Ishikawa (cell line): ENCODE results near the gene CGB3.

ENCODE experiments used
- CEBPB ChIP-seq: IDR thresholded peaks from 2 replicates; pipeline ENCODE4 v1.6.1; 2012
- CREB1 ChIP-seq: IDR thresholded peaks from 2 replicates; pipeline ENCODE4 v1.6.1; 2012; ENCODE audit warnings: low read depth
- EGR1 ChIP-seq: IDR thresholded peaks from 2 replicates; pipeline ENCODE4 v1.6.1; 2012
- EP300 ChIP-seq: IDR thresholded peaks from 2 replicates; pipeline ENCODE4 v1.6.1; 2012; ENCODE audit warnings: borderline replicate concordance
- FOXM1 ChIP-seq: IDR thresholded peaks from 2 replicates; pipeline ENCODE4 v1.6.1; 2012; ENCODE audit warnings: low read depth, borderline replicate concordance
- NFIC ChIP-seq: IDR thresholded peaks from 2 replicates; pipeline ENCODE4 v1.6.1; 2012
- RAD21 ChIP-seq: IDR thresholded peaks from 2 replicates; pipeline ENCODE4 v1.6.1; 2012; ENCODE audit warnings: low read depth
- TAF1 ChIP-seq: IDR thresholded peaks from 2 replicates; pipeline ENCODE4 v1.6.1; 2012; ENCODE audit warnings: low read depth, mild to moderate bottlenecking
- TCF12 ChIP-seq: IDR thresholded peaks from 2 replicates; pipeline ENCODE4 v1.6.1; 2012; ENCODE audit warnings: low read depth
- TEAD4 ChIP-seq: IDR thresholded peaks from 2 replicates; pipeline ENCODE4 v1.6.1; 2012
- YY1 ChIP-seq: IDR thresholded peaks from 2 replicates; pipeline ENCODE4 v1.6.1; 2012; ENCODE audit warnings: low read depth
- ZBTB7A ChIP-seq: IDR thresholded peaks from 2 replicates; pipeline ENCODE4 v1.6.1; 2012; ENCODE audit warnings: low read depth
- TF ChIP-seq, protein P1 (sequence below): IDR thresholded peaks from 2 replicates; pipeline ENCODE4 v1.6.1; 2012
- TF ChIP-seq, protein P2 (sequence below): IDR thresholded peaks from 2 replicates; pipeline ENCODE4 v1.6.1; 2012; ENCODE audit warnings: low read depth, mild to moderate bottlenecking
- TF ChIP-seq, protein P3 (sequence below): IDR thresholded peaks from 2 replicates; pipeline ENCODE4 v1.6.1; 2012

CGB3 gene

DNA sequence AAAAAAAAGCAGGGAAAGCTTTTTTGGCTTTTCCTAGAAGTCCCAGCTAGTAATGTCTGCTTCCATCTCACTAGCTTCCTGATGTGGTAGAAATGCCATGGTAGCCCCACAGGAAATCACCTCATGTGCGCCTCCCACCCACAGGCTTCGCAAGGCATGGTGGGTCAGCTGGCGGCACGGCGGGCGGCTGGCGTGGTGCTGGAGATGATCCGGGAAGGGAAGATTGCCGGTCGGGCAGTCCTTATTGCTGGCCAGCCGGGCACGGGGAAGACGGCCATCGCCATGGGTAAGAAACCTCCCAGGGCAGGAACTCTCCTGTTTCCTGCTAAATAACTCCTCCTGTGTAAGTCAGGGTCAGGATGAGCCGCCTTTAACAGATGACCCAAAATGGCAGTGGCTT, 20.0 kb downstream of the CGB3 start:
- TF ChIP-seq NFIC (no peak), RAD21 (no peak), CREB1 (no peak), FOXM1 (no peak), EP300 (no peak), CEBPB (no peak), TAF1 (no peak), TCF12 (no peak), YY1 (no peak), ZBTB7A (no peak), EGR1 (no peak), TEAD4 (no peak)
- TF ChIP-seq, protein P1, sequence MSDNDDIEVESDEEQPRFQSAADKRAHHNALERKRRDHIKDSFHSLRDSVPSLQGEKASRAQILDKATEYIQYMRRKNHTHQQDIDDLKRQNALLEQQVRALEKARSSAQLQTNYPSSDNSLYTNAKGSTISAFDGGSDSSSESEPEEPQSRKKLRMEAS, result no peak
- TF ChIP-seq, protein P2, sequence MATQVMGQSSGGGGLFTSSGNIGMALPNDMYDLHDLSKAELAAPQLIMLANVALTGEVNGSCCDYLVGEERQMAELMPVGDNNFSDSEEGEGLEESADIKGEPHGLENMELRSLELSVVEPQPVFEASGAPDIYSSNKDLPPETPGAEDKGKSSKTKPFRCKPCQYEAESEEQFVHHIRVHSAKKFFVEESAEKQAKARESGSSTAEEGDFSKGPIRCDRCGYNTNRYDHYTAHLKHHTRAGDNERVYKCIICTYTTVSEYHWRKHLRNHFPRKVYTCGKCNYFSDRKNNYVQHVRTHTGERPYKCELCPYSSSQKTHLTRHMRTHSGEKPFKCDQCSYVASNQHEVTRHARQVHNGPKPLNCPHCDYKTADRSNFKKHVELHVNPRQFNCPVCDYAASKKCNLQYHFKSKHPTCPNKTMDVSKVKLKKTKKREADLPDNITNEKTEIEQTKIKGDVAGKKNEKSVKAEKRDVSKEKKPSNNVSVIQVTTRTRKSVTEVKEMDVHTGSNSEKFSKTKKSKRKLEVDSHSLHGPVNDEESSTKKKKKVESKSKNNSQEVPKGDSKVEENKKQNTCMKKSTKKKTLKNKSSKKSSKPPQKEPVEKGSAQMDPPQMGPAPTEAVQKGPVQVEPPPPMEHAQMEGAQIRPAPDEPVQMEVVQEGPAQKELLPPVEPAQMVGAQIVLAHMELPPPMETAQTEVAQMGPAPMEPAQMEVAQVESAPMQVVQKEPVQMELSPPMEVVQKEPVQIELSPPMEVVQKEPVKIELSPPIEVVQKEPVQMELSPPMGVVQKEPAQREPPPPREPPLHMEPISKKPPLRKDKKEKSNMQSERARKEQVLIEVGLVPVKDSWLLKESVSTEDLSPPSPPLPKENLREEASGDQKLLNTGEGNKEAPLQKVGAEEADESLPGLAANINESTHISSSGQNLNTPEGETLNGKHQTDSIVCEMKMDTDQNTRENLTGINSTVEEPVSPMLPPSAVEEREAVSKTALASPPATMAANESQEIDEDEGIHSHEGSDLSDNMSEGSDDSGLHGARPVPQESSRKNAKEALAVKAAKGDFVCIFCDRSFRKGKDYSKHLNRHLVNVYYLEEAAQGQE, result no peak
- TF ChIP-seq, protein P3, sequence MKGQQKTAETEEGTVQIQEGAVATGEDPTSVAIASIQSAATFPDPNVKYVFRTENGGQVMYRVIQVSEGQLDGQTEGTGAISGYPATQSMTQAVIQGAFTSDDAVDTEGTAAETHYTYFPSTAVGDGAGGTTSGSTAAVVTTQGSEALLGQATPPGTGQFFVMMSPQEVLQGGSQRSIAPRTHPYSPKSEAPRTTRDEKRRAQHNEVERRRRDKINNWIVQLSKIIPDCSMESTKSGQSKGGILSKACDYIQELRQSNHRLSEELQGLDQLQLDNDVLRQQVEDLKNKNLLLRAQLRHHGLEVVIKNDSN, result no peak

DNA sequence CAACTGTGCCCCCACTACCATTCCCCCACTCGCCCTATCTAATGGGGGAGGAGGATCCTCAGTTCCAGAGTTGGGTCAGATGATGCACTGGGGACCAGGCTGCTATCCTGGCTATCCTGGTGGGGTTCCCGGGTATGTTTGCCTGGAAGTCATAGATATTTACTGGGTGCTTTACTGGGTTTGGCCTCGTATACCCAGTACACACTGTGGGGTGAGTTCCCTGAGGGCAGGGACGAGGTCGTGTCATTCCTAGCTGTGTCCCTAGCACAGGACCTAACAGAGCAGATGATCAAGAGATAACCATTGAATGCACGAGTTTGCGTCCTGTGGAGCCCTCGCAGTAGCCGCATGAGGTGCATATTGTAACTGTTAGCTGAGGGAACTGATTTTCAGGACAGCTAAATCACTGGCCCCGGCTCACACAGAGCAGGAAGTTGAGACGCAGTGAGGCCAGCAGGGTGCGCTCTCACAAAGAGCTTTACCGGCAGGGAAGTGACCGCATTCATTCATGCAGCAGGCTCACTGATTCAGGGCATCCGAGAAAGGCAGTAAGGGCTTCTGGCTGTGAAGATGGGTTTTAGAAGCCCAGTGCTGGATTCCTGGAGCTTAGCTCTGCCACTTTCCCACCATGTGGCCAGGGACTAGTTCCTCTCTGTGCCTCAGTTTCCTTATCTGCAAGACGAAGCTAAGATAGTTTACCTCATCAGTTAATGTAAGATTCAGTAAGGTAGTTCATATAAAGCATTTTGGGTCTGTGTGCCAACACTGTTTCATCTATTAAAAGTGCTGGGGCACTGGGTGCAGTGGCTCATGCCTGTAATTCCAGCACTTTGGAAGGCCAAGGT, 24.4 kb downstream of the CGB3 start:
- TF ChIP-seq, protein P1, result no peak
- no peak for TF ChIP-seq ZBTB7A
- TF ChIP-seq TEAD4, result no peak
- TF ChIP-seq TAF1, result no peak
- TF ChIP-seq FOXM1, result no peak
- TF ChIP-seq, protein P2, result no peak
- TF ChIP-seq, protein P3, result no peak
- peak; percentile 42; the same call in 1 of the 2 replicates for TF ChIP-seq RAD21
- no peak for TF ChIP-seq NFIC

DNA sequence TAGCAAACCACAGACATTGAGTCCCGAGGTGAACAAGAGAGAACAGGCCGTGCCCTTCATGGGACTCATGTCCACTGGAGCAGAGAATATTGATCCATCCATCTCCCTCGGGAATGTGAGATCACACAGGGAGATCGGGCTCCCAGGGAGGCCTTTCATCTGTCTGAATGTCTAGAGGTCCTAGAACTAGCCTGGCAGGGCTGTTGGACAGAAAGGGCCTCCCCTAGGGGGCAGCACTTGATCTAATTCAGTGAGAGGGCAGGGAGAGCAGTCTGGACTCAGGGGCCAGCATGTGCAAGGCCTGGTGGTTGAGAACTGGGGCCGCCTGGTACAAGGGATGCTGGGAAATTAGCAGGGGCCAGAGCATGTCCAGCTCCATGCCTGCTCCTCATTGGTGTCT, 26.2 kb downstream of the CGB3 start:
- TF ChIP-seq TEAD4 (no peak), YY1 (no peak), EP300 (no peak), TAF1 (no peak), RAD21 (peak; percentile 46; the same call in 1 of the 2 replicates)
- TF ChIP-seq, protein P3, result no peak
- TF ChIP-seq, protein P2, result no peak

DNA sequence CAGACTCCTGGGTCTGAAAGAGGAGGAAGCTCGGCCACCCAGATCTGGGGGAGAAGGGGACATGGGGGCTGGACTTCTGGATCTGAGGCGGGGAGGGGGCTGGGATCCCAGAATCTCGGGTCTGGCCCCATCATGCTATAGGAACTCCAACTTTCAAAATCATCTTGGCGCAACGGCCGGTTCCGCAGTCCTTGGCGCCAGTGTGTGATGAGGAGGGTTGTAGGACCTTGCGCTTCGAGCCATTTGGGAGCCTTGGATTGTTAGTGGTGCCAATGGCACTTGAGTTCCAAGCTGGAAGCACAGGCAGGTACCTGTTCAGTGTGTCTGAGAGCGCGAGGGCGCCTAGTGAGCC, 30.1 kb downstream of the CGB3 start:
- TF ChIP-seq EP300, result no peak
- no peak for TF ChIP-seq CREB1
- TF ChIP-seq, protein P1, result no peak
- TF ChIP-seq CEBPB, result no peak
- TF ChIP-seq, protein P3, result no peak
- no peak for TF ChIP-seq FOXM1
- no peak for TF ChIP-seq YY1
- TF ChIP-seq TAF1, result no peak
- TF ChIP-seq TEAD4, result no peak
- TF ChIP-seq, protein P2, result no peak
- no peak for TF ChIP-seq TCF12
- no peak for TF ChIP-seq ZBTB7A
- no peak for TF ChIP-seq RAD21
